ENCODE measurements around the gene EPS8L2.
A peak's percentile ranks its signal among the peaks of the same experiment; 100 is the strongest.

EPS8L2 gene

DNA sequence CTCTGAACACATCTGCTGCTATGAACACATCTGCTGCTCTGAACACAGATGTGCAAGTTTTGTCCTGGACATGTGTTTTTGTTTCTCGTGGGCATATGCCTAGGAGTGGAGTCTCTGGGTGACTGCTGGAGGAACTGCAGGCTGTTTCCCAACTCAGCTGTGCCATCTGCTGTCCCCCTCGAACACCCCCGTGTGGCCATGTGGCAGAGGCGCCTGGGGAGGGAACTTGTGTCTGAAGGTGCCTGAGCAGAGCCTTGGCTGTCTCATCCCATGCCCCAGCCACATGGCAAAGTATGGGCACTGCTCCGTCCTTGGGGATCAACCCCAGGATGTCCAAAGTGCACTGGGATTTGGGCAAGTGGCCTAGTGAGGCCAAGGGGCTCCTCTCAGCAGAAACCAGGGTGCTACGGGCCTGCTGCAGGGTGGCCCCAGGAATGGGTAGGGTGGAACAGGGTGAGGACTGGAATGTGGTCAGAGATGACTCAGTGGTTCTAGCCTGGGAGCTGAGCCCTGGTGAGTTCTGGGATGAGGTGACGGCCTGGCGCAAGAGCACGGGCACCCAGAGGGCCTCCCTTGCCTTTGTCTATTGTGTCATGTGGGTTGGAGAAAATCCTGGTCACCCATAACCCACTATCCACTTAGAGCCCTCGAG, 56.5 kb downstream of the EPS8L2 start (continued):
- TF ChIP-seq, protein P1, sequence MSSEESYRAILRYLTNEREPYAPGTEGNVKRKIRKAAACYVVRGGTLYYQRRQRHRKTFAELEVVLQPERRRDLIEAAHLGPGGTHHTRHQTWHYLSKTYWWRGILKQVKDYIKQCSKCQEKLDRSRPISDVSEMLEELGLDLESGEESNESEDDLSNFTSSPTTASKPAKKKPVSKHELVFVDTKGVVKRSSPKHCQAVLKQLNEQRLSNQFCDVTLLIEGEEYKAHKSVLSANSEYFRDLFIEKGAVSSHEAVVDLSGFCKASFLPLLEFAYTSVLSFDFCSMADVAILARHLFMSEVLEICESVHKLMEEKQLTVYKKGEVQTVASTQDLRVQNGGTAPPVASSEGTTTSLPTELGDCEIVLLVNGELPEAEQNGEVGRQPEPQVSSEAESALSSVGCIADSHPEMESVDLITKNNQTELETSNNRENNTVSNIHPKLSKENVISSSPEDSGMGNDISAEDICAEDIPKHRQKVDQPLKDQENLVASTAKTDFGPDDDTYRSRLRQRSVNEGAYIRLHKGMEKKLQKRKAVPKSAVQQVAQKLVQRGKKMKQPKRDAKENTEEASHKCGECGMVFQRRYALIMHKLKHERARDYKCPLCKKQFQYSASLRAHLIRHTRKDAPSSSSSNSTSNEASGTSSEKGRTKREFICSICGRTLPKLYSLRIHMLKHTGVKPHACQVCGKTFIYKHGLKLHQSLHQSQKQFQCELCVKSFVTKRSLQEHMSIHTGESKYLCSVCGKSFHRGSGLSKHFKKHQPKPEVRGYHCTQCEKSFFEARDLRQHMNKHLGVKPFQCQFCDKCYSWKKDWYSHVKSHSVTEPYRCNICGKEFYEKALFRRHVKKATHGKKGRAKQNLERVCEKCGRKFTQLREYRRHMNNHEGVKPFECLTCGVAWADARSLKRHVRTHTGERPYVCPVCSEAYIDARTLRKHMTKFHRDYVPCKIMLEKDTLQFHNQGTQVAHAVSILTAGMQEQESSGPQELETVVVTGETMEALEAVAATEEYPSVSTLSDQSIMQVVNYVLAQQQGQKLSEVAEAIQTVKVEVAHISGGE (tag by site-specific recombination; conservative IDR thresholded peaks at IDR 0.05; ENCODE audit: low read depth), result no peak
- no peak for TF ChIP-seq BCL11A (tag by site-specific recombination; IDR thresholded peaks at IDR 0.05; ENCODE audit: low read depth)
- TF ChIP-seq, protein P2, sequence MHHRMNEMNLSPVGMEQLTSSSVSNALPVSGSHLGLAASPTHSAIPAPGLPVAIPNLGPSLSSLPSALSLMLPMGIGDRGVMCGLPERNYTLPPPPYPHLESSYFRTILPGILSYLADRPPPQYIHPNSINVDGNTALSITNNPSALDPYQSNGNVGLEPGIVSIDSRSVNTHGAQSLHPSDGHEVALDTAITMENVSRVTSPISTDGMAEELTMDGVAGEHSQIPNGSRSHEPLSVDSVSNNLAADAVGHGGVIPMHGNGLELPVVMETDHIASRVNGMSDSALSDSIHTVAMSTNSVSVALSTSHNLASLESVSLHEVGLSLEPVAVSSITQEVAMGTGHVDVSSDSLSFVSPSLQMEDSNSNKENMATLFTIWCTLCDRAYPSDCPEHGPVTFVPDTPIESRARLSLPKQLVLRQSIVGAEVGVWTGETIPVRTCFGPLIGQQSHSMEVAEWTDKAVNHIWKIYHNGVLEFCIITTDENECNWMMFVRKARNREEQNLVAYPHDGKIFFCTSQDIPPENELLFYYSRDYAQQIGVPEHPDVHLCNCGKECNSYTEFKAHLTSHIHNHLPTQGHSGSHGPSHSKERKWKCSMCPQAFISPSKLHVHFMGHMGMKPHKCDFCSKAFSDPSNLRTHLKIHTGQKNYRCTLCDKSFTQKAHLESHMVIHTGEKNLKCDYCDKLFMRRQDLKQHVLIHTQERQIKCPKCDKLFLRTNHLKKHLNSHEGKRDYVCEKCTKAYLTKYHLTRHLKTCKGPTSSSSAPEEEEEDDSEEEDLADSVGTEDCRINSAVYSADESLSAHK (tag by site-specific recombination; IDR thresholded peaks at IDR 0.05), result no peak
- no peak for TF ChIP-seq SETDB1 (IDR thresholded peaks at IDR 0.05; ENCODE audit: insufficient read length, low read length)
- TF ChIP-seq, protein P3, sequence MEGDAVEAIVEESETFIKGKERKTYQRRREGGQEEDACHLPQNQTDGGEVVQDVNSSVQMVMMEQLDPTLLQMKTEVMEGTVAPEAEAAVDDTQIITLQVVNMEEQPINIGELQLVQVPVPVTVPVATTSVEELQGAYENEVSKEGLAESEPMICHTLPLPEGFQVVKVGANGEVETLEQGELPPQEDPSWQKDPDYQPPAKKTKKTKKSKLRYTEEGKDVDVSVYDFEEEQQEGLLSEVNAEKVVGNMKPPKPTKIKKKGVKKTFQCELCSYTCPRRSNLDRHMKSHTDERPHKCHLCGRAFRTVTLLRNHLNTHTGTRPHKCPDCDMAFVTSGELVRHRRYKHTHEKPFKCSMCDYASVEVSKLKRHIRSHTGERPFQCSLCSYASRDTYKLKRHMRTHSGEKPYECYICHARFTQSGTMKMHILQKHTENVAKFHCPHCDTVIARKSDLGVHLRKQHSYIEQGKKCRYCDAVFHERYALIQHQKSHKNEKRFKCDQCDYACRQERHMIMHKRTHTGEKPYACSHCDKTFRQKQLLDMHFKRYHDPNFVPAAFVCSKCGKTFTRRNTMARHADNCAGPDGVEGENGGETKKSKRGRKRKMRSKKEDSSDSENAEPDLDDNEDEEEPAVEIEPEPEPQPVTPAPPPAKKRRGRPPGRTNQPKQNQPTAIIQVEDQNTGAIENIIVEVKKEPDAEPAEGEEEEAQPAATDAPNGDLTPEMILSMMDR (tag by site-specific recombination; IDR thresholded peaks at IDR 0.05), result peak; percentile 85
- TF ChIP-seq, protein P4, sequence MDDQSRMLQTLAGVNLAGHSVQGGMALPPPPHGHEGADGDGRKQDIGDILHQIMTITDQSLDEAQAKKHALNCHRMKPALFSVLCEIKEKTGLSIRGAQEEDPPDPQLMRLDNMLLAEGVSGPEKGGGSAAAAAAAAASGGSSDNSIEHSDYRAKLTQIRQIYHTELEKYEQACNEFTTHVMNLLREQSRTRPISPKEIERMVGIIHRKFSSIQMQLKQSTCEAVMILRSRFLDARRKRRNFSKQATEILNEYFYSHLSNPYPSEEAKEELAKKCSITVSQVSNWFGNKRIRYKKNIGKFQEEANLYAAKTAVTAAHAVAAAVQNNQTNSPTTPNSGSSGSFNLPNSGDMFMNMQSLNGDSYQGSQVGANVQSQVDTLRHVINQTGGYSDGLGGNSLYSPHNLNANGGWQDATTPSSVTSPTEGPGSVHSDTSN (CRISPR knock-in tag; IDR thresholded peaks at IDR 0.05), result no peak
- no peak for TF ChIP-seq ZNF335 (tag by site-specific recombination; conservative IDR thresholded peaks at IDR 0.05)
- no peak for TF ChIP-seq SP2 (tag by site-specific recombination; IDR thresholded peaks at IDR 0.05)
- no peak for TF ChIP-seq ZNF664 (tag by site-specific recombination; IDR thresholded peaks at IDR 0.05)
- TF ChIP-seq, protein P5, sequence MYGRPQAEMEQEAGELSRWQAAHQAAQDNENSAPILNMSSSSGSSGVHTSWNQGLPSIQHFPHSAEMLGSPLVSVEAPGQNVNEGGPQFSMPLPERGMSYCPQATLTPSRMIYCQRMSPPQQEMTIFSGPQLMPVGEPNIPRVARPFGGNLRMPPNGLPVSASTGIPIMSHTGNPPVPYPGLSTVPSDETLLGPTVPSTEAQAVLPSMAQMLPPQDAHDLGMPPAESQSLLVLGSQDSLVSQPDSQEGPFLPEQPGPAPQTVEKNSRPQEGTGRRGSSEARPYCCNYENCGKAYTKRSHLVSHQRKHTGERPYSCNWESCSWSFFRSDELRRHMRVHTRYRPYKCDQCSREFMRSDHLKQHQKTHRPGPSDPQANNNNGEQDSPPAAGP (tag by site-specific recombination; IDR thresholded peaks at IDR 0.05), result peak; percentile 56; the same call in 1 of the 2 replicates
- no peak for TF ChIP-seq ZNF324 (tag by site-specific recombination; IDR thresholded peaks at IDR 0.05)
- no peak for TF ChIP-seq SP7 (tag by site-specific recombination; IDR thresholded peaks at IDR 0.05)
- TF ChIP-seq, protein P6, sequence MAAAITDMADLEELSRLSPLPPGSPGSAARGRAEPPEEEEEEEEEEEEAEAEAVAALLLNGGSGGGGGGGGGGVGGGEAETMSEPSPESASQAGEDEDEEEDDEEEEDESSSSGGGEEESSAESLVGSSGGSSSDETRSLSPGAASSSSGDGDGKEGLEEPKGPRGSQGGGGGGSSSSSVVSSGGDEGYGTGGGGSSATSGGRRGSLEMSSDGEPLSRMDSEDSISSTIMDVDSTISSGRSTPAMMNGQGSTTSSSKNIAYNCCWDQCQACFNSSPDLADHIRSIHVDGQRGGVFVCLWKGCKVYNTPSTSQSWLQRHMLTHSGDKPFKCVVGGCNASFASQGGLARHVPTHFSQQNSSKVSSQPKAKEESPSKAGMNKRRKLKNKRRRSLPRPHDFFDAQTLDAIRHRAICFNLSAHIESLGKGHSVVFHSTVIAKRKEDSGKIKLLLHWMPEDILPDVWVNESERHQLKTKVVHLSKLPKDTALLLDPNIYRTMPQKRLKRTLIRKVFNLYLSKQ (tag by site-specific recombination; IDR thresholded peaks at IDR 0.05; ENCODE audit: borderline replicate concordance), result no peak
- peak; percentile 74 for TF ChIP-seq ZNF341 (tag by site-specific recombination; IDR thresholded peaks at IDR 0.05; ENCODE audit: low read depth)
- TF ChIP-seq, protein P7, sequence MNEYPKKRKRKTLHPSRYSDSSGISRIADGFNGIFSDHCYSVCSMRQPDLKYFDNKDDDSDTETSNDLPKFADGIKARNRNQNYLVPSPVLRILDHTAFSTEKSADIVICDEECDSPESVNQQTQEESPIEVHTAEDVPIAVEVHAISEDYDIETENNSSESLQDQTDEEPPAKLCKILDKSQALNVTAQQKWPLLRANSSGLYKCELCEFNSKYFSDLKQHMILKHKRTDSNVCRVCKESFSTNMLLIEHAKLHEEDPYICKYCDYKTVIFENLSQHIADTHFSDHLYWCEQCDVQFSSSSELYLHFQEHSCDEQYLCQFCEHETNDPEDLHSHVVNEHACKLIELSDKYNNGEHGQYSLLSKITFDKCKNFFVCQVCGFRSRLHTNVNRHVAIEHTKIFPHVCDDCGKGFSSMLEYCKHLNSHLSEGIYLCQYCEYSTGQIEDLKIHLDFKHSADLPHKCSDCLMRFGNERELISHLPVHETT (tag by site-specific recombination; IDR thresholded peaks at IDR 0.05), result no peak
- TF ChIP-seq ZNF214 (tag by site-specific recombination; IDR thresholded peaks at IDR 0.05; ENCODE audit: borderline replicate concordance), result no peak
- TF ChIP-seq, protein P8, sequence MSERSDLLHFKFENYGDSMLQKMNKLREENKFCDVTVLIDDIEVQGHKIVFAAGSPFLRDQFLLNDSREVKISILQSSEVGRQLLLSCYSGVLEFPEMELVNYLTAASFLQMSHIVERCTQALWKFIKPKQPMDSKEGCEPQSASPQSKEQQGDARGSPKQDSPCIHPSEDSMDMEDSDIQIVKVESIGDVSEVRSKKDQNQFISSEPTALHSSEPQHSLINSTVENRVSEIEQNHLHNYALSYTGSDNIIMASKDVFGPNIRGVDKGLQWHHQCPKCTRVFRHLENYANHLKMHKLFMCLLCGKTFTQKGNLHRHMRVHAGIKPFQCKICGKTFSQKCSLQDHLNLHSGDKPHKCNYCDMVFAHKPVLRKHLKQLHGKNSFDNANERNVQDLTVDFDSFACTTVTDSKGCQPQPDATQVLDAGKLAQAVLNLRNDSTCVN (tag by site-specific recombination; optimal IDR thresholded peaks at IDR 0.05), result no peak
- TF ChIP-seq, protein P9, sequence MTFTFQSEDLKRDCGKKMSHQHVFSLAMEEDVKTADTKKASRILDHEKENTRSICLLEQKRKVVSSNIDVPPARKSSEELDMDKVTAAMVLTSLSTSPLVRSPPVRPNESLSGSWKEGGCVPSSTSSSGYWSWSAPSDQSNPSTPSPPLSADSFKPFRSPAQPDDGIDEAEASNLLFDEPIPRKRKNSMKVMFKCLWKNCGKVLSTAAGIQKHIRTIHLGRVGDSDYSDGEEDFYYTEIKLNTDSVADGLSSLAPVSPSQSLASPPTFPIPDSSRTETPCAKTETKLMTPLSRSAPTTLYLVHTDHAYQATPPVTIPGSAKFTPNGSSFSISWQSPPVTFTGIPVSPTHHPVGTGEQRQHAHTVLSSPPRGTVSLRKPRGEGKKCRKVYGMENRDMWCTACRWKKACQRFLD (tag by site-specific recombination; IDR thresholded peaks at IDR 0.05), result no peak
- TF ChIP-seq ZSCAN16 (tag by site-specific recombination; IDR thresholded peaks at IDR 0.05), result no peak
